ENCODE results near the gene GALNT2. TPM values are rescaled to one million over a fixed set of nuclear protein-coding genes. Genes with fewer than 3 reads are reported as not detected.

The GALNT2 gene
- total and polyA plus RNA-seq, 2 donors from 2014 or later = 20.2 to 59.2 TPM

- Histone ChIP-seq H3K27me3 (ENCODE audit: control insufficient read depth, insufficient read depth, low read length) (no peaks in the 10 kb centered on the region), H3K27ac (ENCODE audit: low read depth in 2 of 2, low read length in 2 of 2) (no peak overlapping the region), H3K9me3 (ENCODE audit: control insufficient read depth in 2 of 3, insufficient read depth in 1 of 3, low read length in 3 of 3) (no peaks in the 10 kb centered on the region), H3K36me3 (ENCODE audit: control insufficient read depth in 2 of 3, insufficient read depth in 3 of 3, low read length in 3 of 3) (peaks cover 0 to 10% (median 0%) of the 10 kb centered on the region in 3 donors), H3K4me3 (ENCODE audit: low read length in 3 of 3) (no peak overlapping the region), H3K4me1 (ENCODE audit: control insufficient read depth in 2 of 3, insufficient read depth in 2 of 3, low read depth in 1 of 3, low read length in 3 of 3) (peaks cover 3 to 28% (median 17%) of the 10 kb centered on the region in 3 donors), H3K9ac (ENCODE audit: low read length in 3 of 3) (no peak overlapping the region)
- TF ChIP-seq CTCF (IDR thresholded peaks at IDR 0.05; ENCODE audit: borderline replicate concordance, extremely low read depth, insufficient read depth) = no peak
- no peak for DNase-seq
- no peak for FAIRE-seq
- intact Hi-C loops (cut with DNase I) = no loop called here
Observed at GRCh38 chr1:230072866-230073265, 5.8 kb downstream of the GALNT2 start.

- no peak for FAIRE-seq
- H3K27me3 ChIP-seq (ENCODE audit: control insufficient read depth, insufficient read depth, low read length) = no peaks in the 10 kb centered on the region
- peaks cover 3 to 28% (median 14%) of the 10 kb centered on the region in 3 donors for H3K4me1 ChIP-seq (ENCODE audit: control insufficient read depth in 2 of 3, insufficient read depth in 2 of 3, low read depth in 1 of 3, low read length in 3 of 3)
- TF ChIP-seq CTCF (IDR thresholded peaks at IDR 0.05; ENCODE audit: borderline replicate concordance, extremely low read depth, insufficient read depth) = no peak
- H3K4me3 ChIP-seq (ENCODE audit: low read length in 3 of 3) = no peak overlapping the region
- H3K36me3 ChIP-seq (ENCODE audit: control insufficient read depth in 2 of 3, insufficient read depth in 3 of 3, low read length in 3 of 3) = peaks cover 0 to 10% (median 0%) of the 10 kb centered on the region in 3 donors
- H3K9me3 ChIP-seq (ENCODE audit: control insufficient read depth in 2 of 3, insufficient read depth in 1 of 3, low read length in 3 of 3) = no peaks in the 10 kb centered on the region
- intact Hi-C loops (cut with DNase I) = no loop called here
- no peak overlapping the region for H3K9ac ChIP-seq (ENCODE audit: low read length in 3 of 3)
- DNase-seq = no peak
- no peak overlapping the region for H3K27ac ChIP-seq (ENCODE audit: low read depth in 2 of 2, low read length in 2 of 2)
Observed at GRCh38 chr1:230073371-230074035, 6.5 kb downstream of the GALNT2 start.

GRCh38 chr1:230074270-230074669, 7.2 kb downstream of the GALNT2 start:
- FAIRE-seq (no peak), DNase-seq (no peak)
- intact Hi-C loops (cut with DNase I) = no loop called here
- no peaks in the 10 kb centered on the region for H3K27me3 ChIP-seq (ENCODE audit: control insufficient read depth, insufficient read depth, low read length)
- no peak overlapping the region for H3K9ac ChIP-seq (ENCODE audit: low read length in 3 of 3)
- no peak for TF ChIP-seq CTCF (IDR thresholded peaks at IDR 0.05; ENCODE audit: borderline replicate concordance, extremely low read depth, insufficient read depth)
- no peak overlapping the region for H3K4me3 ChIP-seq (ENCODE audit: low read length in 3 of 3)
- no peaks in the 10 kb centered on the region for H3K9me3 ChIP-seq (ENCODE audit: control insufficient read depth in 2 of 3, insufficient read depth in 1 of 3, low read length in 3 of 3)
- no peak overlapping the region for H3K27ac ChIP-seq (ENCODE audit: low read depth in 2 of 2, low read length in 2 of 2)
- H3K36me3 ChIP-seq (ENCODE audit: control insufficient read depth in 2 of 3, insufficient read depth in 3 of 3, low read length in 3 of 3) = peaks cover 0 to 10% (median 0%) of the 10 kb centered on the region in 3 donors
- H3K4me1 ChIP-seq (ENCODE audit: control insufficient read depth in 2 of 3, insufficient read depth in 2 of 3, low read depth in 1 of 3, low read length in 3 of 3) = peaks cover 0 to 25% (median 9%) of the 10 kb centered on the region in 3 donors

Measured in kidney (tissue), 14 donors.